HG03066 (cell line): ENCODE measurements around the gene TLE4.

Source experiments
- ATAC-seq: cut with Tn5 transposase; IDR thresholded peaks from one replicate; pipeline ENCODE4 v1.9.1; 2021; ENCODE audit warnings: low read depth; ENCODE audit not compliant: unreplicated experiment

The TLE4 gene

GRCh38 chr9:79570448-79571308 is 1.1 kb upstream of the TLE4 start:
- ATAC-seq, result no peak

GRCh38 chr9:79572032-79572607 is 355 bp downstream of the TLE4 start:
- ATAC-seq, result no peak

GRCh38 chr9:79572608-79573411 is 1.0 kb downstream of the TLE4 start:
- no peak for ATAC-seq

GRCh38 chr9:79573412-79573923 is 1.7 kb downstream of the TLE4 start:
- ATAC-seq, result no peak

GRCh38 chr9:79574136-79574535 is 2.4 kb downstream of the TLE4 start:
- ATAC-seq, result no peak

- no peak for ATAC-seq
Measured at GRCh38 chr9:79574781-79575180, 3.0 kb downstream of the TLE4 start.

- ATAC-seq, result no peak
Measured at GRCh38 chr9:79575547-79575946, 3.8 kb downstream of the TLE4 start.

GRCh38 chr9:79577969-79578723 is 6.4 kb downstream of the TLE4 start:
- ATAC-seq, result no peak

GRCh38 chr9:79578891-79579290 is 7.1 kb downstream of the TLE4 start:
- ATAC-seq, result no peak

GRCh38 chr9:79579624-79580023 is 7.9 kb downstream of the TLE4 start:
- no peak for ATAC-seq

GRCh38 chr9:79580055-79580454 is 8.3 kb downstream of the TLE4 start:
- ATAC-seq, result no peak

GRCh38 chr9:79581388-79581787 is 9.6 kb downstream of the TLE4 start:
- no peak for ATAC-seq

GRCh38 chr9:79581794-79582193 is 10.0 kb downstream of the TLE4 start:
- no peak for ATAC-seq

- ATAC-seq, result peak; percentile 87
Measured at GRCh38 chr9:79583952-79584654, 12.3 kb downstream of the TLE4 start.

- ATAC-seq, result no peak
Measured at GRCh38 chr9:79584655-79584982, 12.9 kb downstream of the TLE4 start.

GRCh38 chr9:79588488-79589223 is 16.9 kb downstream of the TLE4 start:
- ATAC-seq, result no peak

- ATAC-seq, result no peak
Measured at GRCh38 chr9:79591458-79591857, 19.7 kb downstream of the TLE4 start.

- no peak for ATAC-seq
Measured at GRCh38 chr9:79592726-79593493, 21.1 kb downstream of the TLE4 start.
